ENCODE results near the gene SBK1.

- TF ChIP-seq CTCF (conservative IDR thresholded peaks at IDR 0.05 in 1 of 2, IDR thresholded peaks at IDR 0.05 in 1 of 2; ENCODE audit: low read depth in 1 of 2, low read length in 2 of 2) (no peak), EZH2 (IDR thresholded peaks at IDR 0.05; ENCODE audit: low read length, missing control alignments) (no peak)
Measured at GRCh38 chr16:28260193-28260592, 32.1 kb upstream of the SBK1 start.

Data from fibroblast of lung (primary cell).